GM12892 (cell line): ENCODE results near the gene STYK1.

Experiments used
- DNase-seq: peaks from one replicate; pipeline ENCODE4 v3.0.0; 2011; ENCODE audit not compliant: insufficient read length
- FAIRE-seq: peaks from 2 replicates; lab custom pipeline; 2011; peaks lifted over from hg19 to GRCh38; lab: Jason Lieb, UNC
- POLR2A ChIP-seq: IDR thresholded peaks from 2 replicates; pipeline ENCODE4 v1.6.1; 2011; ENCODE audit warnings: low read depth, low read length, control low read depth
- POLR2AphosphoS5 ChIP-seq: IDR thresholded peaks from 2 replicates; pipeline ENCODE4 v1.6.1; 2011; ENCODE audit warnings: low read depth, low read length, control low read depth
- TAF1 ChIP-seq: IDR thresholded peaks from 2 replicates; pipeline ENCODE4 v1.6.1; 2011; ENCODE audit warnings: low read depth, mild to moderate bottlenecking, control low read depth, low read length, borderline replicate concordance

STYK1 gene

GRCh38 chr12:10638728-10639127 is 35.1 kb downstream of the STYK1 start:
- DNase-seq (no peak), FAIRE-seq (no peak)
- TF ChIP-seq TAF1 (no peak), POLR2A (no peak), POLR2AphosphoS5 (no peak)

DNA sequence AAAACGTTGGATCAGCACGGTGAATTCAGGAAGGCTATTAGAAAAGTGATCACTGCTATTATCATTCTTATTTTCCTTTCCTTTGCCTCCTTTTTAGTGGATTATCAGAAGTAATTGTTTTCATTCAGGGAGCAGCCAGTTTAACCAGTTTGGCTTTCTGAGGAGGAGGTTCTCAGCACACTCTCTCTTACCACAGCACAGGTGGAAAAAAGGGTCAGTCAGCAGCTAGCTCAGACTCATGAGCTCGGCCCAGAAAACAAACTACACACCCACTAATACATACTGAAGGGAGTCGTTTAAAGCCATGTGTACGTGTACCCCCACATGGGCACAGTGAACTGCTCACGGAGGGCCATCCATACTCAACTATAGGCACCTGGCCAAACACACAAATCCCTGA is 37.2 kb downstream of the STYK1 start:
- DNase-seq = no peak
- TF ChIP-seq TAF1 (no peak), POLR2A (no peak), POLR2AphosphoS5 (no peak)
- no peak for FAIRE-seq

DNA sequence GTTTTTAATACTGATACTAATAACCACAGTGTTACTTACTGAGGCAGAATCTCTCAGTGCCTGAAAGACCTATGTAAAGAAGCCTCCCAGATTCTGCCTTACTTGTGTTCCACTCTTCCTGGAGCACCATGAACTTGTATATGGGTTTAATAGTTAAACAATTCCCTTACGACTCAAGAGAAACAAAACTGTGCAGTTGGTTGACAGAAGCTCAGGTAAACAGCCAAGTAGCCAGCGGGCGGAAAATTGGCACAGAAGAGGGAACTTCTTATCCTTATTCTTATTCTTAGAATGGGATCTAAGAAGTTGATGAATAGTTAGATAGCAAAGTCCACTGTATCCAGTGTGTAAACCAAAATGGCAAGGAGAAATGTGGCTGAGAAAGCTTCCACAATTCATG is 37.7 kb downstream of the STYK1 start:
- FAIRE-seq (no peak), DNase-seq (no peak)

GRCh38 chr12:10635306-10635705 is 38.5 kb downstream of the STYK1 start:
- no peak for DNase-seq
- FAIRE-seq = no peak
- TF ChIP-seq TAF1 (no peak), POLR2A (no peak), POLR2AphosphoS5 (no peak)

More for the DNA sequence above, 37.7 kb downstream of the STYK1 start:
- TF ChIP-seq POLR2AphosphoS5 (no peak), POLR2A (no peak), TAF1 (no peak)

- FAIRE-seq (no peak), DNase-seq (no peak)
- no peak for TF ChIP-seq TAF1
- TF ChIP-seq POLR2A = no peak
- TF ChIP-seq POLR2AphosphoS5 = no peak
Observed at GRCh38 chr12:10634427-10634826, 39.4 kb downstream of the STYK1 start.

DNA sequence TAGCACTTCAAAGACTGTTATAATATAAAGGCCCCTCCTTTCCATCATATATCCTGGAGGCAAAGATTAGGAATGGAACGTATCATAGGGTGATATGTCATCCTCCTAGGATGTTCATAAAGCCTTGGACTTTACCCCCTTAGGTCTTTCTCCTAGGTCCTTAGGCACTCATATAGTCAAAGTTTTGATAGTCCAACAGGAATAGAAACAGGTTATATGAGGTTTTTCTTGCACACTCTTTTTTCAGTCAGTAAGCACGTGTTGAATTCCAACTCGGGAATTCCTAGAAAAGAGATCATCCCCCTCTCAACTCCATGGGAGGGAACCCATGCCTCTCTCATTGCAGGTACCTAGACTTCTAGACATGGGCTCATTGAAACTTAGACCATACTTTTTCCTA is 40.3 kb downstream of the STYK1 start:
- DNase-seq = no peak
- no peak for TF ChIP-seq POLR2AphosphoS5
- no peak for TF ChIP-seq POLR2A
- TF ChIP-seq TAF1 = no peak
- no peak for FAIRE-seq

DNA sequence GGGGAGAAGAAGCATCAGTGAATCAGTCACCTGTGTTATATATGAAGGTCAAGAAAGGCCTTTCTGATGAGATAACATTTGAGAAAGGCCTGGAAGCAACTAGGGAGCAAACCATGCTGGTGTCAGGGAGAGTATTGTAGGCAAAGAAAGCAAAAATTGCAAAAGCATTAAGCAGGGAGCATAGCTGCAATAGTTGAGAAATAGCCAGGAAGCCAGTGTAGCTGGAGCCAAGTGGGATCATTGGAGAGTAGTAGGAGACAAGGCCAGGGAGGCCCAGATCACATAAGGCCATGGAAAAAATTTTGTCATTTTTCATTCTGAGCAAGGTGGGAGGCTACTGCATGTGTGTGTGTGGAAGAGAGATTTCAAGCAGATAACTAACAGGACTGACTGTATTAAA is 41.6 kb downstream of the STYK1 start:
- no peak for TF ChIP-seq TAF1
- TF ChIP-seq POLR2A = no peak
- TF ChIP-seq POLR2AphosphoS5 = no peak
- no peak for DNase-seq
- FAIRE-seq = no peak

- FAIRE-seq (no peak), DNase-seq (no peak)
- TF ChIP-seq POLR2AphosphoS5 = no peak
- TF ChIP-seq POLR2A = no peak
- no peak for TF ChIP-seq TAF1
Observed at GRCh38 chr12:10624605-10625004, 49.2 kb downstream of the STYK1 start.

DNA sequence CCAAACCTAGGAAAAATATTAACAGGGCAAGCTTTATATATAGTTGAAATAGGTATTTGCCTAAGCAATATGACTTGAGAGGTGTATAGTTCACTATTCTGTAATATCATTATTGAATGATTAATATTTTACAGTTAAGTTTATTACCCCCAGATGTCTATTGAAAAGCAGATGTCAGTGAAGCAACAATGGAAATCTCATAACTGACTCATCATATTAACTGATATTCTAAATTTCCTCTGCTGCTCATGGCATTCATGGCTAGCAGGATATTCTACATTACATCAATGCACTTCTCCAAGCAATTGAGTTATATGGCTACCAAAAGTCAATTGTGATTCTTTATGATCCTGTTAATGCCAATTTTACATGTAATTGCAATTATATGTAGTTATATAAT is 50.7 kb downstream of the STYK1 start:
- no peak for DNase-seq
- TF ChIP-seq POLR2AphosphoS5 (no peak), TAF1 (no peak), POLR2A (no peak)
- FAIRE-seq = no peak

DNA sequence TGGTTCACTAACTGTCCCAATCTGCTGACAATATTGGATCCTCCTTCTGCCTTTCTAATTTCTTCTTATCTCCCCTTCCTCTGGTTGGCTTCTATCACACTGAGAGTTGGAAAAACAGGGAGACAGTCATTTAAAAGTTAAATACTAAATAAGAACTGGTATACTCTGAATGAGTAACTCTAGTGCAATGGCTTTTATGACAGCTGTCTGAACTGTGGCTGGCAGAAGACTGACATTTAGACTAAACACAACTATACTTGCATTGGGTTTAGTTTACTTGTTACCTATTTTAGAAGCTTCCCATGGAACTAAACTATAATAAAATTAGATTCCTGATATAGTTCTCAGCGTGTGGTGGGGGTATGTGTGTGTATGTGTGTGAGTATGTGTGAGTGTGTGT is 52.6 kb downstream of the STYK1 start:
- DNase-seq (no peak), FAIRE-seq (no peak)
- TF ChIP-seq POLR2A (no peak), POLR2AphosphoS5 (no peak), TAF1 (no peak)

GRCh38 chr12:10620078-10620779 is 53.6 kb downstream of the STYK1 start:
- TF ChIP-seq POLR2A = no peak
- no peak for TF ChIP-seq TAF1
- TF ChIP-seq POLR2AphosphoS5 = no peak
- no peak for DNase-seq
- FAIRE-seq = no peak

- DNase-seq = no peak
- no peak for TF ChIP-seq TAF1
- TF ChIP-seq POLR2AphosphoS5 = no peak
- no peak for TF ChIP-seq POLR2A
- FAIRE-seq = no peak
Observed at GRCh38 chr12:10618338-10618987, 55.4 kb downstream of the STYK1 start.
